ENCODE results near the gene LANCL2. TPM values are rescaled to one million over a fixed set of nuclear protein-coding genes. Genes with fewer than 3 reads are reported as not detected.
A peak's percentile ranks its signal among the peaks of the same experiment; 100 is the strongest.
"Not testable (repeated sequence)": the region's sequence is repeated elsewhere in the genome, so short reads cannot be mapped to it uniquely, and the experiment has no call there.

The LANCL2 gene
- total and polyA plus RNA-seq, 4 donors = 4.6 to 8.8 (median 7.1) TPM

- Histone ChIP-seq H3K27ac (ENCODE audit: low read depth in 1 of 2, low read length in 2 of 2) (no peak overlapping the region), H3K9me3 (ENCODE audit: control insufficient read depth, low read length) (no peaks in the 10 kb centered on the region), H3K4me1 (ENCODE audit: control insufficient read depth in 1 of 2, insufficient read depth in 2 of 2, low read length in 2 of 2) (no peaks in the 10 kb centered on the region), H3K36me3 (ENCODE audit: control insufficient read depth in 1 of 2, insufficient read depth in 2 of 2, low read length in 1 of 2) (peaks cover 0 to 2% of the 10 kb centered on the region in 2 donors), H3K4me3 (ENCODE audit: low read length in 2 of 2) (no peak overlapping the region), H3K27me3 (ENCODE audit: control insufficient read depth in 1 of 2, insufficient read depth in 2 of 2, low read length in 1 of 2) (no peaks in the 10 kb centered on the region)
- intact Hi-C loops (cut with DNase I) = loop anchor here in 1 of 2 donors (10.0 kb wide), 1 partner anchor 635 kb away; no protein-coding TSS in a partner anchor
- 59 to 62% methylated on average over 3 of the region's 3 CpGs for WGBS, 2 donors
- ATAC-seq (ENCODE audit: low FRiP score) (no peak), DNase-seq (no peak)
Observed at GRCh38 chr7:55409482-55410225, 44.5 kb downstream of the LANCL2 start.

GRCh38 chr7:55410667-55411239 is 45.6 kb downstream of the LANCL2 start:
- ATAC-seq (ENCODE audit: low FRiP score) = no peak
- no peak for DNase-seq
- H3K27ac ChIP-seq (ENCODE audit: low read depth in 1 of 2, low read length in 2 of 2) = no peak overlapping the region
- H3K4me3 ChIP-seq (ENCODE audit: low read length in 2 of 2) = no peak overlapping the region
- H3K36me3 ChIP-seq (ENCODE audit: control insufficient read depth in 1 of 2, insufficient read depth in 2 of 2, low read length in 1 of 2) = peaks cover 0 to 2% of the 10 kb centered on the region in 2 donors
- H3K9me3 ChIP-seq (ENCODE audit: control insufficient read depth, low read length) = no peaks in the 10 kb centered on the region
- H3K4me1 ChIP-seq (ENCODE audit: control insufficient read depth in 1 of 2, insufficient read depth in 2 of 2, low read length in 2 of 2) = no peaks in the 10 kb centered on the region
- no peaks in the 10 kb centered on the region for H3K27me3 ChIP-seq (ENCODE audit: control insufficient read depth in 1 of 2, insufficient read depth in 2 of 2, low read length in 1 of 2)
- 58 to 66% methylated on average over 4 of the region's 4 CpGs for WGBS, 2 donors
- intact Hi-C loops (cut with DNase I) = loop anchor here in 1 of 2 donors (10.0 kb wide), 1 partner anchor 636 kb away; no protein-coding TSS in a partner anchor

GRCh38 chr7:55411844-55412243 is 46.7 kb downstream of the LANCL2 start:
- no peaks in the 10 kb centered on the region for H3K9me3 ChIP-seq (ENCODE audit: control insufficient read depth, low read length)
- intact Hi-C loops (cut with DNase I) = loop anchor here in 1 of 2 donors (10.0 kb wide), 1 partner anchor 637 kb away; no protein-coding TSS in a partner anchor
- peaks cover 0 to 2% of the 10 kb centered on the region in 2 donors for H3K36me3 ChIP-seq (ENCODE audit: control insufficient read depth in 1 of 2, insufficient read depth in 2 of 2, low read length in 1 of 2)
- no peaks in the 10 kb centered on the region for H3K4me1 ChIP-seq (ENCODE audit: control insufficient read depth in 1 of 2, insufficient read depth in 2 of 2, low read length in 2 of 2)
- no peak overlapping the region for H3K27ac ChIP-seq (ENCODE audit: low read depth in 1 of 2, low read length in 2 of 2)
- H3K27me3 ChIP-seq (ENCODE audit: control insufficient read depth in 1 of 2, insufficient read depth in 2 of 2, low read length in 1 of 2) = no peaks in the 10 kb centered on the region
- DNase-seq (no peak), ATAC-seq (ENCODE audit: low FRiP score) (no peak)
- H3K4me3 ChIP-seq (ENCODE audit: low read length in 2 of 2) = no peak overlapping the region
- 91 to 93% methylated on average over 12 of the region's 12 CpGs for WGBS, 2 donors

DNA sequence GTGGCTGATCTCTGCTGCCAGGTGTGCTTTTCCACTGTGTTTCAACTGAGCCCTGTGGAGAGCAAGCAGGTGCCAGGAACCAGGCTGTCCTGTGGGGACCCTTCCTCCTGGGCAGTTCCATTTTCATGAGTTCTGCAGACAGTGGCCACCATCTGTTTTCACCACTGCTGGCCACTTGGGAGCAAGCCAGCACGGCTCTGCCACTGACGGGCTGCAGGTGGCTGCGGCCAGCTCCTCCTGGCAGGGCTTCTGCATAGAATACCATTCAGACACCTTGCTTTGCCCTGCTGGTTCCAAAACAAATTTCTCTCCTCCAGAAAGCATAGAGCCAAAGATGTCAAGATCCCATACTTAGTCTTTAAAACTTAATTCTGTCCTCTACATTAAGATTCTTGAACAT is 48.3 kb downstream of the LANCL2 start:
- Histone ChIP-seq H3K9me3 (ENCODE audit: control insufficient read depth, low read length) (no peaks in the 10 kb centered on the region), H3K4me3 (ENCODE audit: low read length in 2 of 2) (no peak overlapping the region), H3K27me3 (ENCODE audit: control insufficient read depth in 1 of 2, insufficient read depth in 2 of 2, low read length in 1 of 2) (no peaks in the 10 kb centered on the region), H3K27ac (ENCODE audit: low read depth in 1 of 2, low read length in 2 of 2) (no peak overlapping the region), H3K4me1 (ENCODE audit: control insufficient read depth in 1 of 2, insufficient read depth in 2 of 2, low read length in 2 of 2) (no peaks in the 10 kb centered on the region), H3K36me3 (ENCODE audit: control insufficient read depth in 1 of 2, insufficient read depth in 2 of 2, low read length in 1 of 2) (peaks cover 0 to 2% of the 10 kb centered on the region in 2 donors)
- ATAC-seq (ENCODE audit: low FRiP score) (no peak), DNase-seq (no peak)
- 72 to 73% methylated on average over 3 of the region's 3 CpGs for WGBS, 2 donors
- intact Hi-C loops (cut with DNase I) = loop anchor here in 1 of 2 donors (10.0 kb wide), 1 partner anchor 639 kb away; no protein-coding TSS in a partner anchor

- ATAC-seq (ENCODE audit: low FRiP score) (peak; percentile 89), DNase-seq (peak; percentile 84 to 91)
- H3K27me3 ChIP-seq (ENCODE audit: control insufficient read depth in 1 of 2, insufficient read depth in 2 of 2, low read length in 1 of 2) = no peaks in the 10 kb centered on the region
- no peak overlapping the region for H3K27ac ChIP-seq (ENCODE audit: low read depth in 1 of 2, low read length in 2 of 2)
- H3K4me1 ChIP-seq (ENCODE audit: control insufficient read depth in 1 of 2, insufficient read depth in 2 of 2, low read length in 2 of 2) = no peaks in the 10 kb centered on the region
- peaks cover 0 to 2% of the 10 kb centered on the region in 2 donors for H3K36me3 ChIP-seq (ENCODE audit: control insufficient read depth in 1 of 2, insufficient read depth in 2 of 2, low read length in 1 of 2)
- no peak overlapping the region for H3K4me3 ChIP-seq (ENCODE audit: low read length in 2 of 2)
- no peaks in the 10 kb centered on the region for H3K9me3 ChIP-seq (ENCODE audit: control insufficient read depth, low read length)
- 24 to 31% methylated on average over 6 of the region's 6 CpGs for WGBS, 2 donors
- intact Hi-C loops (cut with DNase I) = loop anchor here (1.0 to 10.0 kb wide), 3 partner anchors 135 to 640 kb away; no protein-coding TSS in a partner anchor
Observed at GRCh38 chr7:55415173-55415778, 50.1 kb downstream of the LANCL2 start.

- not testable (repeated sequence) for ATAC-seq (ENCODE audit: low FRiP score); H3K36me3 ChIP-seq (ENCODE audit: control insufficient read depth in 1 of 2, insufficient read depth in 2 of 2, low read length in 1 of 2); H3K4me1 ChIP-seq (ENCODE audit: control insufficient read depth in 1 of 2, insufficient read depth in 2 of 2, low read length in 2 of 2); DNase-seq; H3K4me3 ChIP-seq (ENCODE audit: low read length in 2 of 2); H3K27ac ChIP-seq (ENCODE audit: low read depth in 1 of 2, low read length in 2 of 2); H3K27me3 ChIP-seq (ENCODE audit: control insufficient read depth in 1 of 2, insufficient read depth in 2 of 2, low read length in 1 of 2); H3K9me3 ChIP-seq (ENCODE audit: control insufficient read depth, low read length)
- intact Hi-C loops (cut with DNase I) = loop anchor here in 1 of 2 donors (10.0 kb wide), 1 partner anchor 643 kb away; no protein-coding TSS in a partner anchor
- 89 to 93% methylated on average over 4 of the region's 4 CpGs for WGBS, 2 donors
Observed at GRCh38 chr7:55417456-55417855, 52.3 kb downstream of the LANCL2 start.

- WGBS, 2 donors = 62 to 63% methylated on average over 3 of the region's 3 CpGs
- no peak overlapping the region for H3K27ac ChIP-seq (ENCODE audit: low read depth in 1 of 2, low read length in 2 of 2)
- intact Hi-C loops (cut with DNase I) = no loop called here
Observed at GRCh38 chr7:55420530-55420929, 55.4 kb downstream of the LANCL2 start.

GRCh38 chr7:55423277-55423711 is 58.2 kb downstream of the LANCL2 start:
- 71 to 79% methylated on average over 5 of the region's 5 CpGs for WGBS, 2 donors
- Histone ChIP-seq H3K27me3 (ENCODE audit: control insufficient read depth in 1 of 2, insufficient read depth in 2 of 2, low read length in 1 of 2) (no peaks in the 10 kb centered on the region), H3K9me3 (ENCODE audit: control insufficient read depth, low read length) (no peaks in the 10 kb centered on the region), H3K4me1 (ENCODE audit: control insufficient read depth in 1 of 2, insufficient read depth in 2 of 2, low read length in 2 of 2) (no peaks in the 10 kb centered on the region), H3K36me3 (ENCODE audit: control insufficient read depth in 1 of 2, insufficient read depth in 2 of 2, low read length in 1 of 2) (peaks cover 0 to 4% of the 10 kb centered on the region in 2 donors), H3K27ac (ENCODE audit: low read depth in 1 of 2, low read length in 2 of 2) (no peak overlapping the region), H3K4me3 (ENCODE audit: low read length in 2 of 2) (no peak overlapping the region)
- DNase-seq (no peak), ATAC-seq (ENCODE audit: low FRiP score) (no peak)
- intact Hi-C loops (cut with DNase I) = no loop called here

More at GRCh38 chr7:55420530-55420929, 55.4 kb downstream of the LANCL2 start:
- no peaks in the 10 kb centered on the region for H3K4me1 ChIP-seq (ENCODE audit: control insufficient read depth in 1 of 2, insufficient read depth in 2 of 2, low read length in 2 of 2)
- no peak overlapping the region for H3K4me3 ChIP-seq (ENCODE audit: low read length in 2 of 2)
- H3K27me3 ChIP-seq (ENCODE audit: control insufficient read depth in 1 of 2, insufficient read depth in 2 of 2, low read length in 1 of 2) = no peaks in the 10 kb centered on the region
- no peaks in the 10 kb centered on the region for H3K9me3 ChIP-seq (ENCODE audit: control insufficient read depth, low read length)
- DNase-seq (no peak), ATAC-seq (ENCODE audit: low FRiP score) (no peak)
- H3K36me3 ChIP-seq (ENCODE audit: control insufficient read depth in 1 of 2, insufficient read depth in 2 of 2, low read length in 1 of 2) = no peaks in the 10 kb centered on the region

Measured in aorta (tissue), 5 donors.